Medulla oblongata (tissue), 1 donor: Measurements from ENCODE around the gene ADPRM.

Experiments
- DNase-seq: peaks from one replicate; pipeline ENCODE4 v3.0.0-alpha.2; 2015; ENCODE audit errors: extremely low spot score

ADPRM gene

GRCh38 chr17:10741416-10742135 is 44.2 kb downstream of the ADPRM start:
- DNase-seq: no peak

- DNase-seq: no peak
Observed at GRCh38 chr17:10742431-10742830, 45.0 kb downstream of the ADPRM start.

- DNase-seq: peak; percentile 66
Observed at GRCh38 chr17:10743316-10744009, 46.1 kb downstream of the ADPRM start.

- no peak for DNase-seq
Observed at GRCh38 chr17:10744501-10745000, 47.2 kb downstream of the ADPRM start.

- DNase-seq: no peak
Observed at GRCh38 chr17:10745231-10745630, 47.8 kb downstream of the ADPRM start.

- DNase-seq: no peak
Observed at GRCh38 chr17:10748531-10749181, 51.3 kb downstream of the ADPRM start.

GRCh38 chr17:10750210-10750609 is 52.8 kb downstream of the ADPRM start:
- no peak for DNase-seq

GRCh38 chr17:10751563-10751962 is 54.2 kb downstream of the ADPRM start:
- no peak for DNase-seq

GRCh38 chr17:10752696-10753095 is 55.3 kb downstream of the ADPRM start:
- DNase-seq: no peak

- DNase-seq: no peak
Observed at GRCh38 chr17:10754109-10754508, 56.7 kb downstream of the ADPRM start.

- no peak for DNase-seq
Observed at GRCh38 chr17:10754861-10755591, 57.6 kb downstream of the ADPRM start.

GRCh38 chr17:10755592-10756127 is 58.3 kb downstream of the ADPRM start:
- no peak for DNase-seq

- no peak for DNase-seq
Observed at GRCh38 chr17:10756185-10756584, 58.8 kb downstream of the ADPRM start.

GRCh38 chr17:10756619-10757018 is 59.2 kb downstream of the ADPRM start:
- DNase-seq: no peak

- DNase-seq: no peak
Observed at GRCh38 chr17:10757067-10757466, 59.7 kb downstream of the ADPRM start.

- DNase-seq: no peak
Observed at GRCh38 chr17:10757647-10758046, 60.3 kb downstream of the ADPRM start.

GRCh38 chr17:10758062-10758461 is 60.7 kb downstream of the ADPRM start:
- no peak for DNase-seq
